ENCODE measurements around the gene AK2. TPM values are rescaled to one million over a fixed set of nuclear protein-coding genes. Genes with fewer than 3 reads are reported as not detected.
A peak's percentile ranks its signal among the peaks of the same experiment; 100 is the strongest.

Gene AK2
- total and polyA plus RNA-seq, 4 donors = 34.2 to 181 (median 115) TPM

GRCh38 chr1:33055210-33056008 is 18.7 kb upstream of the AK2 start (continued):
- TF ChIP-seq REST (IDR thresholded peaks at IDR 0.05) = peak; percentile 9

- H3K27ac ChIP-seq (ENCODE audit: low read depth in 1 of 2, low read length in 2 of 2) = no peak overlapping the region
- no peak overlapping the region for H3K9ac ChIP-seq (ENCODE audit: low read depth in 1 of 2, low read length in 2 of 2)
- DNase-seq (ENCODE audit: low spot score) = no peak
- 87% methylated on average over 17 of the region's 17 CpGs for WGBS
- H3K36me3 ChIP-seq (ENCODE audit: control insufficient read depth in 4 of 4, insufficient read depth in 3 of 4, low read depth in 1 of 4, low read length in 3 of 4) = no peaks in the 10 kb centered on the region
- H3K4me1 ChIP-seq (ENCODE audit: control insufficient read depth in 4 of 4, insufficient read depth in 4 of 4, low read length in 3 of 4) = peaks cover 5 to 13% (median 5%) of the 10 kb centered on the region in 4 donors
- no peaks in the 10 kb centered on the region for H3K9me3 ChIP-seq (ENCODE audit: control insufficient read depth in 4 of 4, low read length in 3 of 4)
- peak in 1 of 2 donors; percentile 42 for TF ChIP-seq RAD21 (IDR thresholded peaks at IDR 0.05)
- peak; percentile 20 for TF ChIP-seq CTCF (IDR thresholded peaks at IDR 0.05; ENCODE audit: low read depth, low read length, missing input control)
- no peak for TF ChIP-seq REST (IDR thresholded peaks at IDR 0.05)
- no peaks in the 10 kb centered on the region for H3K27me3 ChIP-seq (ENCODE audit: control insufficient read depth in 4 of 4, insufficient read depth in 4 of 4, low read length in 3 of 4)
- H3K4me3 ChIP-seq (ENCODE audit: low read depth in 1 of 3, low read length in 3 of 3) = no peak overlapping the region
Observed at GRCh38 chr1:33050221-33051076, 13.8 kb upstream of the AK2 start.

- H3K27ac ChIP-seq (ENCODE audit: low read depth in 1 of 2, low read length in 2 of 2) = no peak overlapping the region
- no peak overlapping the region for H3K9ac ChIP-seq (ENCODE audit: low read depth in 1 of 2, low read length in 2 of 2)
- no peak overlapping the region for H3K4me3 ChIP-seq (ENCODE audit: low read depth in 1 of 3, low read length in 3 of 3)
- WGBS = 82% methylated on average over 7 of the region's 7 CpGs
- no peaks in the 10 kb centered on the region for H3K36me3 ChIP-seq (ENCODE audit: control insufficient read depth in 4 of 4, insufficient read depth in 3 of 4, low read depth in 1 of 4, low read length in 3 of 4)
- DNase-seq (ENCODE audit: low spot score) = no peak
- H3K27me3 ChIP-seq (ENCODE audit: control insufficient read depth in 4 of 4, insufficient read depth in 4 of 4, low read length in 3 of 4) = no peaks in the 10 kb centered on the region
- no peaks in the 10 kb centered on the region for H3K9me3 ChIP-seq (ENCODE audit: control insufficient read depth in 4 of 4, low read length in 3 of 4)
- H3K4me1 ChIP-seq (ENCODE audit: control insufficient read depth in 4 of 4, insufficient read depth in 4 of 4, low read length in 3 of 4) = peaks cover 0 to 11% (median 2%) of the 10 kb centered on the region in 4 donors
- TF ChIP-seq GABPA (IDR thresholded peaks at IDR 0.05 in 1 of 2, conservative IDR thresholded peaks at IDR 0.05 in 1 of 2) (no peak), FOXA2 (IDR thresholded peaks at IDR 0.05) (no peak), RAD21 (IDR thresholded peaks at IDR 0.05) (no peak), TAF1 (conservative IDR thresholded peaks at IDR 0.05) (no peak), JUND (IDR thresholded peaks at IDR 0.05) (no peak), HNF4A (conservative IDR thresholded peaks at IDR 0.05) (no peak), FOXA1 (IDR thresholded peaks at IDR 0.05) (no peak), NR2F2 (IDR thresholded peaks at IDR 0.05) (no peak), SP1 (IDR thresholded peaks at IDR 0.05) (no peak), EGR1 (IDR thresholded peaks at IDR 0.05; ENCODE audit: low read depth in 2 of 2) (no peak), YY1 (IDR thresholded peaks at IDR 0.05) (no peak), ZBTB33 (IDR thresholded peaks at IDR 0.05) (no peak)
Observed at GRCh38 chr1:33049371-33049770, 12.7 kb upstream of the AK2 start.
